Nephron (organoid): ENCODE measurements around the gene PILRB.

Source experiments
- H3K27ac Mint-ChIP-seq, 3 experiments: 2 replicates each; pipeline ENCODE4 v1.8.0; 2020; ENCODE audit warnings: mixed read lengths in 3 of 3, mild to moderate bottlenecking in 2 of 3, moderate library complexity in 1 of 3
- H3K27me3 Mint-ChIP-seq: 2 replicates; pipeline ENCODE4 v1.8.0; 2021; ENCODE audit warnings: low read depth, mild to moderate bottlenecking, moderate library complexity, mixed read lengths
- H3K36me3 Mint-ChIP-seq: 2 replicates; pipeline ENCODE4 v1.8.0; 2020; ENCODE audit warnings: low read depth, mixed read lengths
- H3K4me1 Mint-ChIP-seq: 2 replicates; pipeline ENCODE4 v1.8.0; 2020; ENCODE audit warnings: mixed read lengths
- H3K4me3 Mint-ChIP-seq, 3 experiments: 2 replicates each; pipeline ENCODE4 v1.8.0; 2020; ENCODE audit warnings: mild to moderate bottlenecking in 3 of 3, mixed read lengths in 3 of 3, moderate library complexity in 2 of 3
- H3K9me3 Mint-ChIP-seq: 2 replicates; pipeline ENCODE4 v1.8.0; 2020; ENCODE audit warnings: mixed read lengths
- CTCF ChIP-seq, 3 experiments: fragments of 200-600 bp; sonication (generic); IDR thresholded peaks; one replicate each; pipeline ENCODE4 v1.5.0; 2021; ENCODE audit warnings: antibody characterized with exemption in 3 of 3; ENCODE audit not compliant: unreplicated experiment in 3 of 3

Gene PILRB

GRCh38 chr7:100393233-100393905 is 35.5 kb downstream of the PILRB start:
- Mint-ChIP-seq H3K36me3 (no peaks in the 10 kb centered on the region), H3K27ac (no peak overlapping the region), H3K9me3 (no peaks in the 10 kb centered on the region), H3K4me3 (no peak overlapping the region), H3K27me3 (peaks cover 11% of the 10 kb centered on the region), H3K4me1 (peaks cover 12% of the 10 kb centered on the region)
- no peak for TF ChIP-seq CTCF (IDR thresholded peaks at IDR 0.05; ENCODE audit: unreplicated experiment in 3 of 3)

GRCh38 chr7:100394077-100394476 is 36.2 kb downstream of the PILRB start:
- Mint-ChIP-seq H3K9me3 (no peaks in the 10 kb centered on the region), H3K4me3 (no peak overlapping the region), H3K27me3 (peaks cover 14% of the 10 kb centered on the region), H3K36me3 (no peaks in the 10 kb centered on the region), H3K4me1 (peaks cover 12% of the 10 kb centered on the region), H3K27ac (no peak overlapping the region)
- TF ChIP-seq CTCF (IDR thresholded peaks at IDR 0.05; ENCODE audit: unreplicated experiment in 3 of 3) = no peak

GRCh38 chr7:100396421-100396982 is 38.6 kb downstream of the PILRB start:
- Mint-ChIP-seq H3K27ac (no peak overlapping the region), H3K4me1 (no peaks in the 10 kb centered on the region), H3K36me3 (no peaks in the 10 kb centered on the region), H3K4me3 (no peak overlapping the region), H3K27me3 (peaks cover 4% of the 10 kb centered on the region), H3K9me3 (no peaks in the 10 kb centered on the region)
- TF ChIP-seq CTCF (IDR thresholded peaks at IDR 0.05; ENCODE audit: unreplicated experiment in 3 of 3) = no peak

- TF ChIP-seq CTCF (IDR thresholded peaks at IDR 0.05; ENCODE audit: unreplicated experiment in 3 of 3) = no peak
- Mint-ChIP-seq H3K9me3 (no peaks in the 10 kb centered on the region), H3K36me3 (no peaks in the 10 kb centered on the region), H3K4me3 (no peak overlapping the region), H3K4me1 (no peaks in the 10 kb centered on the region), H3K27me3 (peaks cover 4% of the 10 kb centered on the region), H3K27ac (no peak overlapping the region)
Measured at GRCh38 chr7:100397315-100398081, 39.6 kb downstream of the PILRB start.

GRCh38 chr7:100398239-100398638 is 40.3 kb downstream of the PILRB start:
- H3K4me1 Mint-ChIP-seq = no peaks in the 10 kb centered on the region
- H3K9me3 Mint-ChIP-seq = no peaks in the 10 kb centered on the region
- TF ChIP-seq CTCF (IDR thresholded peaks at IDR 0.05; ENCODE audit: unreplicated experiment in 3 of 3) = no peak
- no peaks in the 10 kb centered on the region for H3K36me3 Mint-ChIP-seq
- no peak overlapping the region for H3K4me3 Mint-ChIP-seq
- peaks cover 4% of the 10 kb centered on the region for H3K27me3 Mint-ChIP-seq
- H3K27ac Mint-ChIP-seq = no peak overlapping the region
